Stimulated activated CD8-positive, alpha-beta memory T cell treated with anti-CD3 and anti-CD28 coated beads, Interleukin-12 subunit alpha, Interleukin-12 subunit beta, amount 100 ng/mL, for 4 hours (primary cell): ENCODE measurements around the gene RPL10.

Experiments used
- DNase-seq: peaks from one replicate; pipeline ENCODE4 v3.0.0-alpha.2; 2020; ENCODE audit warnings: low read depth

Gene RPL10

DNA sequence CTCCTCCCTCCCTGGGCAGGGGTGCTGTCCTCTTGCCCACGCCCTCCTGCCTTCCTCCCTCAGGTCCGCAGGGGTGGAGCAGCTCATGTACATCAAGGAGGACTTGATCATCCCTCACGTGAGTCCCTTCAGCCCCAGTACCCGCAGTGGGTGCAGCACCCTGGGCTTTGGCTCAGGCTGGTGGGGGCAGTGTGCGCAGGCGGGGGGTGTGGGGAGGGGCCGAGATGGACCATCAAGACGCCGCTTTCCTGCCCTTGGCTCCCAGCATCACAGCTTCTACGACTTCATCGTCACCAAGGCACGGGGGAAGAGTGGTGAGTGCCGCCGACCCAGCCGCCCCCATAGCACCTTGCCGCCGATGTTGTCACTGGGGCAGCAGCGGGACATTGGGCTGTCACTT lies 51.4 kb downstream of the RPL10 start:
- no peak for DNase-seq

DNA sequence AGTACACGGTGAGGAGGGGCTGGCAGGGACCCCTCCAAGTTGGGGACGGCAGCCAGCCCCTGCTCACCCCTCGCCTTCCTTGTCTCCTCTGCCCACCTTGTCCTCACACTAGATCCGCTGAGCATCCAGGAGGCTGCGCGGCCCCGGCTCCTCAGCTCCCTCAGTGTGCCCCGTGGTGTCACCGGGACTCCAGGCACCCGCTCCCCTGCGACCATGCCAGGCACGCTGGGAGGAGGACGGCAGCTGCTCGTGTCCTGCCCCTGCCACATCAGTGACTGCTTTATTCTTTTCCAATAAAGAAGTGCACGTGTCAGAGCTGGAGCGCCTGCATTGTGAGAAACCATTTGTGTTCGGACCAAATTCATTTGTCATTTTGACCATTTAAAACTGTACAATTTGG lies 52.1 kb downstream of the RPL10 start:
- DNase-seq: no peak
